ENCODE results near the gene PHF2. TPM values are rescaled to one million over a fixed set of nuclear protein-coding genes. Genes with fewer than 3 reads are reported as not detected.

Gene PHF2
- total RNA-seq (10 to 100 TPM; 22.4 to 25.0 TPM), polyA plus RNA-seq (3.0 TPM)

GRCh38 chr9:93576258-93577077, at the start of gene PHF2:
Gene PHF2, plus strand, starts transcription at chr9:93576584. Its CDS starts 190 bp downstream, at chr9:93576774.
- Histone ChIP-seq H3K27me3 (ENCODE audit: insufficient read depth, low read length, poor library complexity, severe bottlenecking) (no peaks in the 10 kb centered on the region), H3K27ac (ENCODE audit: low read depth, low read length) (peak within 1 kb of the TSS; percentile 81), H3K9me3 (ENCODE audit: low read length) (no peaks in the 10 kb centered on the region), H3K4me3 (ENCODE audit: low read length) (peak within 1 kb of the TSS; percentile 64), H3K36me3 (ENCODE audit: insufficient read depth, low read length) (no peaks in the 10 kb centered on the region), H3K4me1 (ENCODE audit: insufficient read depth, low read length) (peaks cover 21% of the 10 kb centered on the region)
- Mint-ChIP-seq H3K36me3 (peaks cover 0 to 6% (median 0%) of the 10 kb centered on the region in 3 donors), H3K4me3 (peak within 1 kb of the TSS; percentile 89 to 98 (median 91)), H3K27me3 (peaks cover 0 to 3% of the 10 kb centered on the region in 2 donors), H3K9me3 (no peaks in the 10 kb centered on the region), H3K4me1 (peaks cover 46 to 61% (median 52%) of the 10 kb centered on the region in 3 donors), H3K27ac (peak within 1 kb of the TSS; percentile 91 to 96 (median 94))
- DNase-seq: peak in 3 of 5 donors; percentile 16 to 51 (median 24)
- CTCF ChIA-PET: interaction anchor here (1.5 kb wide), 1 partner anchor 10 kb away, joined by 11 read pairs; no protein-coding TSS in a partner anchor
- POLR2A ChIA-PET: interaction anchor here (1.3 to 1.5 kb wide), 2 partner anchors 10 kb away, joined by 9 to 19 read pairs; no protein-coding TSS in a partner anchor

GRCh38 chr9:93531374-93531773, 45.0 kb upstream of the PHF2 start:
- H3K36me3 ChIP-seq (ENCODE audit: insufficient read depth, low read length): peaks cover 59% of the 10 kb centered on the region
- H3K4me3 ChIP-seq (ENCODE audit: low read length): no peak overlapping the region
- H3K27me3 Mint-ChIP-seq: no peaks in the 10 kb centered on the region
- DNase-seq: no peak
- no peaks in the 10 kb centered on the region for H3K4me1 ChIP-seq (ENCODE audit: insufficient read depth, low read length)
- H3K36me3 Mint-ChIP-seq: peaks cover 0 to 96% (median 35%) of the 10 kb centered on the region in 3 donors
- no peaks in the 10 kb centered on the region for H3K9me3 ChIP-seq (ENCODE audit: low read length)
- no peak overlapping the region for H3K27ac ChIP-seq (ENCODE audit: low read depth, low read length)
- H3K9me3 Mint-ChIP-seq: no peaks in the 10 kb centered on the region
- H3K27ac Mint-ChIP-seq: peak overlapping the region in 1 of 8 donors; percentile 34
- ChIA-PET CTCF (no interaction called here), POLR2A (no interaction called here)
- no peak overlapping the region for H3K4me3 Mint-ChIP-seq
- H3K4me1 Mint-ChIP-seq: peaks cover 7 to 26% (median 22%) of the 10 kb centered on the region in 3 donors
- no peaks in the 10 kb centered on the region for H3K27me3 ChIP-seq (ENCODE audit: insufficient read depth, low read length, poor library complexity, severe bottlenecking)

DNA sequence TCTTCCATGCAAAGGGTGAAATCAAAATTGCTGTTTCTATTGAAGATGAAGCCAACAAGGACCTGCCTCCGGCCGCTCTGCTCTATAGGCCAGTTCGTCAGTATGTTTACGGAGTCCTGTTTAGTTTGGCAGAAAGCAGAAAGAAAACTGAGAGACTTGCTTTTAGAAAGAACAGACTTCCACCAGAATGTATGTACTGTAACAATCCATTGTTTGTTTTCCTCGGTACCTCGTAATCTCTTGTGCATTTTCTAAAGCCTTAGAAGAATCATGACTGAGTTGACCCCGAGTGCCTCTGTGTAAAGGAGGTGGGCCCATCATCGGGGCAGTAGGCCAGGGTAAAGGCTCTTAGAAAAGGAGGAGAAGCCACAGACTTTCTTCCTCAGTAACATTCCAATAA, 44.2 kb upstream of the PHF2 start:
- Histone ChIP-seq H3K36me3 (ENCODE audit: insufficient read depth, low read length) (peaks cover 56% of the 10 kb centered on the region), H3K4me3 (ENCODE audit: low read length) (no peak overlapping the region), H3K27me3 (ENCODE audit: insufficient read depth, low read length, poor library complexity, severe bottlenecking) (no peaks in the 10 kb centered on the region), H3K4me1 (ENCODE audit: insufficient read depth, low read length) (no peaks in the 10 kb centered on the region), H3K27ac (ENCODE audit: low read depth, low read length) (no peak overlapping the region), H3K9me3 (ENCODE audit: low read length) (no peaks in the 10 kb centered on the region)
- Mint-ChIP-seq H3K4me1 (peaks cover 6 to 19% (median 18%) of the 10 kb centered on the region in 3 donors), H3K27ac (peak overlapping the region in 2 of 8 donors; percentile 58 to 60), H3K27me3 (no peaks in the 10 kb centered on the region), H3K36me3 (peaks cover 0 to 96% (median 28%) of the 10 kb centered on the region in 3 donors), H3K9me3 (no peaks in the 10 kb centered on the region), H3K4me3 (no peak overlapping the region)
- CTCF ChIA-PET: no interaction called here
- POLR2A ChIA-PET: no interaction called here
- DNase-seq: no peak

DNA sequence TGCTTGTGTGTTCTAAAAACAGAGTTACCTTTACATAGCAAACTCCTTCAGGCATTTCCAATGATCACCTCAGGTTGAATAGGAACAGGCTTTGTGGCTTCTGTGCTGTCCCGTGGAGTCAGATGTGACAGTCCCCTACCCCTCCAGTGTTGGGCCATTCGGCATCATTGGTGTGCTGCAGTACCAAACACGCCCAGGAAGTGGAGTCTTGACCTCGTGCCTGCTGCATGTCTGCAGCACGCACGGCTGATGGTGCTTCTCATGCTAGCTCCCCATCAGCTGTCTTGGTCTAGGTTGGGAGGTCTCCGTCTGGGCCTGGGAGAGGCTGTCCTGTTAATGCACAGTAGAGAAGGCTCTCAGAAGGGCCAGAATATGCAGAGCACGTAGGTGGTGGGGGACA, 42.5 kb upstream of the PHF2 start:
- Histone ChIP-seq H3K4me1 (ENCODE audit: insufficient read depth, low read length) (no peaks in the 10 kb centered on the region), H3K9me3 (ENCODE audit: low read length) (no peaks in the 10 kb centered on the region), H3K36me3 (ENCODE audit: insufficient read depth, low read length) (peaks cover 50% of the 10 kb centered on the region), H3K4me3 (ENCODE audit: low read length) (no peak overlapping the region), H3K27ac (ENCODE audit: low read depth, low read length) (no peak overlapping the region), H3K27me3 (ENCODE audit: insufficient read depth, low read length, poor library complexity, severe bottlenecking) (no peaks in the 10 kb centered on the region)
- Mint-ChIP-seq H3K36me3 (peaks cover 0 to 96% (median 25%) of the 10 kb centered on the region in 3 donors), H3K9me3 (no peaks in the 10 kb centered on the region), H3K4me1 (peaks cover 4 to 18% (median 16%) of the 10 kb centered on the region in 3 donors), H3K27ac (peak overlapping the region in 1 of 8 donors; percentile 20), H3K4me3 (no peak overlapping the region), H3K27me3 (no peaks in the 10 kb centered on the region)
- POLR2A ChIA-PET: no interaction called here
- CTCF ChIA-PET: no interaction called here
- DNase-seq: no peak

DNA sequence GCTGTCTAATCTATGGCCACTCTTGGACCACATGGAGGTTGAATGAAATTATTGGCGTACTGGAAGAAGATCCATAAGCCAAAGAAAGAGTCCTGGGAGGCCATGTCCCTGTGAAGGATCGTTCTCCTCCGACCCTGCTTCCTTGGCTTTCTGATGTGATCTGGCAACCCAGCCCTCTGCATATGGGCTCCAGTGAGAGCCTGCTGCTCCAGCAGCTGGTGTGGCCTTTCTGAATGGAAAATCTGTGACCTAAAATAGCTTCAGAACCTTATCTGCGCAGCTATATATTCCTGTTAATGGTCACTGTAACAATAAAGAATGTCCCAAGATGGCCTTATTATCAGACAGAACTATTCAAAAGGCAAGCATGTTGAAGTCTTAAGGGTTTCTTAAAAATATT, 40.2 kb upstream of the PHF2 start:
- no peaks in the 10 kb centered on the region for H3K9me3 Mint-ChIP-seq
- peaks cover 0 to 96% (median 20%) of the 10 kb centered on the region in 3 donors for H3K36me3 Mint-ChIP-seq
- H3K4me3 ChIP-seq (ENCODE audit: low read length): no peak overlapping the region
- peaks cover 4 to 18% (median 16%) of the 10 kb centered on the region in 3 donors for H3K4me1 Mint-ChIP-seq
- no peaks in the 10 kb centered on the region for H3K4me1 ChIP-seq (ENCODE audit: insufficient read depth, low read length)
- H3K4me3 Mint-ChIP-seq: no peak overlapping the region
- no peaks in the 10 kb centered on the region for H3K27me3 Mint-ChIP-seq
- H3K36me3 ChIP-seq (ENCODE audit: insufficient read depth, low read length): peaks cover 33% of the 10 kb centered on the region
- no peak overlapping the region for H3K27ac ChIP-seq (ENCODE audit: low read depth, low read length)
- H3K27ac Mint-ChIP-seq: peak overlapping the region in 2 of 8 donors; percentile 35 to 55
- DNase-seq: no peak
- no peaks in the 10 kb centered on the region for H3K27me3 ChIP-seq (ENCODE audit: insufficient read depth, low read length, poor library complexity, severe bottlenecking)
- ChIA-PET CTCF (no interaction called here), POLR2A (no interaction called here)
- H3K9me3 ChIP-seq (ENCODE audit: low read length): no peaks in the 10 kb centered on the region

DNA sequence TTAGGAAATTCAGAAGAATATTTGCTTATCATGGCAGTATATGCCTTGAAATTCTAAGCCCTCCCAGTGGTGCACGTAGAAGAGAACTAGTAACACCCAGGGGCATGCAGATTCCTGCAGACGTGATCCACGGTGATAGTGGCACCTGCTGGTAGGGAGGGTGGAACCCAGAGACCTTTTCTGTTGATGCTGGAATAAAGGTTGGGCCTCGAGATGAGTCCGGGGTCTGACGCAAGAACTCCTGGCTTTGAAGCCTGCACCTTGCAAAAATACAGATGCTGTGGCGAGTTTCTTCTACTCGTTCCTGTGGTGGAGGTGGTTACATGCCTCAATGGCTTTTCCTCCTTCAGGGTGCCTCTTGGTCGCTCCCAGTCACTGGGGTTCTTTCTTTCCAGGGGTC, 39.5 kb upstream of the PHF2 start:
- H3K27me3 Mint-ChIP-seq: no peaks in the 10 kb centered on the region
- Histone ChIP-seq H3K4me3 (ENCODE audit: low read length) (no peak overlapping the region), H3K4me1 (ENCODE audit: insufficient read depth, low read length) (no peaks in the 10 kb centered on the region), H3K27me3 (ENCODE audit: insufficient read depth, low read length, poor library complexity, severe bottlenecking) (no peaks in the 10 kb centered on the region), H3K36me3 (ENCODE audit: insufficient read depth, low read length) (peaks cover 27% of the 10 kb centered on the region), H3K9me3 (ENCODE audit: low read length) (no peaks in the 10 kb centered on the region), H3K27ac (ENCODE audit: low read depth, low read length) (no peak overlapping the region)
- no peak overlapping the region for H3K4me3 Mint-ChIP-seq
- H3K36me3 Mint-ChIP-seq: peaks cover 0 to 94% (median 18%) of the 10 kb centered on the region in 3 donors
- DNase-seq: no peak
- no peaks in the 10 kb centered on the region for H3K9me3 Mint-ChIP-seq
- H3K4me1 Mint-ChIP-seq: peaks cover 4 to 18% (median 16%) of the 10 kb centered on the region in 3 donors
- peak overlapping the region in 1 of 8 donors; percentile 55 for H3K27ac Mint-ChIP-seq
- ChIA-PET CTCF (no interaction called here), POLR2A (no interaction called here)

DNA sequence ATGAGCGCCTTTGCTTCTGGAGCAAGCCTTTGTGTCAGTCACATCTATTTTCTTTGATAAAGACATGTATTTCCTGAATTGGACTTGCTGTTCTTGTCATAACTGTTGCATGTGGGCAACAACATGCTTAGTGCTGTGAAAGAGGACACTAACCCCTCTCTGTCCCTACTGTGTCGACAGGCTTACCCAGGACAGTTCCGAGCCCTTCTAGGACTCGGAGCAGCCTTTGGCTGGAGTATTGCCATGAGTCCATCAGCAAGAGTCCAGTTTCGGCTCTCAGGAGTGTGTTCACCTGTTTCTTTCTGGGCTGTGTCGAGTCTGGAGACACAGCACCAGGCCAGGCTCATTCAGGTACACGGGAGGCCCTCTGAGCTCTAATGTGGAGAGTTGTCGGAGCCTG, 36.1 kb upstream of the PHF2 start:
- Histone ChIP-seq H3K9me3 (ENCODE audit: low read length) (no peaks in the 10 kb centered on the region), H3K36me3 (ENCODE audit: insufficient read depth, low read length) (peaks cover 14% of the 10 kb centered on the region), H3K27ac (ENCODE audit: low read depth, low read length) (no peak overlapping the region), H3K27me3 (ENCODE audit: insufficient read depth, low read length, poor library complexity, severe bottlenecking) (no peaks in the 10 kb centered on the region), H3K4me3 (ENCODE audit: low read length) (no peak overlapping the region), H3K4me1 (ENCODE audit: insufficient read depth, low read length) (no peaks in the 10 kb centered on the region)
- H3K4me1 Mint-ChIP-seq: peaks cover 0 to 5% (median 3%) of the 10 kb centered on the region in 3 donors
- no peaks in the 10 kb centered on the region for H3K9me3 Mint-ChIP-seq
- ChIA-PET POLR2A (no interaction called here), CTCF (no interaction called here)
- peaks cover 0 to 88% (median 8%) of the 10 kb centered on the region in 3 donors for H3K36me3 Mint-ChIP-seq
- no peaks in the 10 kb centered on the region for H3K27me3 Mint-ChIP-seq
- DNase-seq: no peak
- peak overlapping the region in 1 of 8 donors; percentile 21 for H3K27ac Mint-ChIP-seq
- no peak overlapping the region for H3K4me3 Mint-ChIP-seq

GRCh38 chr9:93541005-93541404, 35.4 kb upstream of the PHF2 start:
- no peak overlapping the region for H3K27ac ChIP-seq (ENCODE audit: low read depth, low read length)
- Mint-ChIP-seq H3K27me3 (no peaks in the 10 kb centered on the region), H3K4me3 (no peak overlapping the region), H3K36me3 (peaks cover 0 to 84% (median 5%) of the 10 kb centered on the region in 3 donors), H3K27ac (peak overlapping the region in 2 of 8 donors; percentile 23 to 25), H3K9me3 (no peaks in the 10 kb centered on the region), H3K4me1 (peaks cover 0 to under 1% (median under 1%) of the 10 kb centered on the region in 3 donors)
- POLR2A ChIA-PET: interaction anchor here (0.5 kb wide), 1 partner anchor 67 kb away, joined by 3 read pairs; no protein-coding TSS in a partner anchor
- peaks cover 12% of the 10 kb centered on the region for H3K36me3 ChIP-seq (ENCODE audit: insufficient read depth, low read length)
- H3K27me3 ChIP-seq (ENCODE audit: insufficient read depth, low read length, poor library complexity, severe bottlenecking): no peaks in the 10 kb centered on the region
- no peak for DNase-seq
- CTCF ChIA-PET: no interaction called here
- no peaks in the 10 kb centered on the region for H3K4me1 ChIP-seq (ENCODE audit: insufficient read depth, low read length)
- H3K9me3 ChIP-seq (ENCODE audit: low read length): no peaks in the 10 kb centered on the region
- H3K4me3 ChIP-seq (ENCODE audit: low read length): no peak overlapping the region
